HepG2 (cell line): ENCODE data around the gene CHML. TPM values are rescaled to one million over a fixed set of nuclear protein-coding genes. Genes with fewer than 3 reads are reported as not detected.
A peak's percentile ranks its signal among the peaks of the same experiment; 100 is the strongest.

Source experiments
- EHMT2 ChIP-seq: fragments of 200-600 bp; sonication (generic); IDR thresholded peaks from 2 replicates; pipeline ENCODE4 v1.7.0; 2017; ENCODE audit warnings: antibody characterized with exemption, low read depth, low read length, borderline replicate concordance
- FOXM1 ChIP-seq: sonication (generic); formaldehyde crosslinking; IDR thresholded peaks from 2 replicates; pipeline ENCODE4 v1.5.0; 2020; ENCODE audit warnings: missing genetic modification reagents
- HNF1B ChIP-seq: sonication (generic); formaldehyde crosslinking; IDR thresholded peaks from 2 replicates; pipeline ENCODE4 v1.5.1; 2020; ENCODE audit warnings: mild to moderate bottlenecking, moderate library complexity, missing genetic modification reagents
- HNRNPLL ChIP-seq: fragments of 200-400 bp; formaldehyde crosslinking; IDR thresholded peaks from 2 replicates; pipeline ENCODE4 v1.6.1; 2017; ENCODE audit warnings: mild to moderate bottlenecking, low read depth, low read length; ENCODE audit not compliant: poor library complexity, severe bottlenecking
- MYPOP ChIP-seq: sonication (generic); formaldehyde crosslinking; IDR thresholded peaks from 2 replicates; pipeline ENCODE4 v1.8.1; 2023; ENCODE audit warnings: mild to moderate bottlenecking, moderate library complexity, missing genetic modification reagents
- ZBTB4 ChIP-seq: sonication (generic); formaldehyde crosslinking; IDR thresholded peaks from 2 replicates; pipeline ENCODE4 v1.4.0; 2020; ENCODE audit warnings: missing genetic modification reagents, mild to moderate bottlenecking, borderline replicate concordance
- ZFP1 ChIP-seq: IDR thresholded peaks from 2 replicates; pipeline ENCODE4 v1.6.1; 2016
- ZNF260 ChIP-seq: sonication (generic); formaldehyde crosslinking; IDR thresholded peaks from 2 replicates; pipeline ENCODE4 v1.4.0; 2020; ENCODE audit warnings: missing genetic modification reagents, low read depth, mild to moderate bottlenecking, borderline replicate concordance
- polyA plus RNA-seq, 8 experiments: library from polyadenylated mRNA; depleted of rRNA in 3 of 8; stranded (reverse) in 7 of 8; unstranded in 1 of 8; fragments of >200 nt; fragmentation: Illumina TruSeq in 4 of 8; extraction: Trizol in 4 of 8; gene quantifications; 2 replicates each; pipeline versions ENCODE4 v1.2.1 to v1.2.3, GENCODE V29; 2011 to 2016; ENCODE audit warnings: low read depth in 4 of 8, missing spikeins in 1 of 8, mixed read lengths in 1 of 8; ENCODE audit not compliant: insufficient read depth in 1 of 8
- total RNA-seq, 5 experiments: library from RNA; depleted of rRNA; stranded (reverse); fragments of >200 nt; fragmentation: Illumina TruSeq; extraction: Trizol; gene quantifications; 2 replicates each; pipeline ENCODE4 v1.2.3, GENCODE V29; 2016; ENCODE audit warnings: low read depth in 1 of 5
- TF ChIP-seq, protein P1 (sequence below): sonication (generic); formaldehyde crosslinking; IDR thresholded peaks from one replicate; pipeline ENCODE4 v1.5.1; 2020; ENCODE audit warnings: mild to moderate bottlenecking, missing genetic modification reagents; ENCODE audit errors: not compliant biosample characterization
- TF ChIP-seq, protein P2 (sequence below): sonication (generic); formaldehyde crosslinking; IDR thresholded peaks from 2 replicates; pipeline ENCODE4 v1.4.0; 2020; ENCODE audit warnings: missing genetic modification reagents, borderline replicate concordance
- TF ChIP-seq, protein P3 (sequence below): sonication (generic); formaldehyde crosslinking; IDR thresholded peaks from 2 replicates; pipeline ENCODE4 v1.8.1; 2023; ENCODE audit warnings: mild to moderate bottlenecking, missing genetic modification reagents, borderline replicate concordance

Gene CHML
- total and polyA plus RNA-seq, 2 of the 13 experiments (the other 11 are each of a cell fraction or from before 2014, with no cell fraction given): 5.2 to 16.7 TPM

- no peak for TF ChIP-seq ZBTB4 (CRISPR knock-in tag)
- TF ChIP-seq FOXM1 (CRISPR knock-in tag): no peak
- peak; percentile 47; the same call in 1 of the 2 replicates for TF ChIP-seq HNF1B (CRISPR knock-in tag)
- TF ChIP-seq, protein P1, sequence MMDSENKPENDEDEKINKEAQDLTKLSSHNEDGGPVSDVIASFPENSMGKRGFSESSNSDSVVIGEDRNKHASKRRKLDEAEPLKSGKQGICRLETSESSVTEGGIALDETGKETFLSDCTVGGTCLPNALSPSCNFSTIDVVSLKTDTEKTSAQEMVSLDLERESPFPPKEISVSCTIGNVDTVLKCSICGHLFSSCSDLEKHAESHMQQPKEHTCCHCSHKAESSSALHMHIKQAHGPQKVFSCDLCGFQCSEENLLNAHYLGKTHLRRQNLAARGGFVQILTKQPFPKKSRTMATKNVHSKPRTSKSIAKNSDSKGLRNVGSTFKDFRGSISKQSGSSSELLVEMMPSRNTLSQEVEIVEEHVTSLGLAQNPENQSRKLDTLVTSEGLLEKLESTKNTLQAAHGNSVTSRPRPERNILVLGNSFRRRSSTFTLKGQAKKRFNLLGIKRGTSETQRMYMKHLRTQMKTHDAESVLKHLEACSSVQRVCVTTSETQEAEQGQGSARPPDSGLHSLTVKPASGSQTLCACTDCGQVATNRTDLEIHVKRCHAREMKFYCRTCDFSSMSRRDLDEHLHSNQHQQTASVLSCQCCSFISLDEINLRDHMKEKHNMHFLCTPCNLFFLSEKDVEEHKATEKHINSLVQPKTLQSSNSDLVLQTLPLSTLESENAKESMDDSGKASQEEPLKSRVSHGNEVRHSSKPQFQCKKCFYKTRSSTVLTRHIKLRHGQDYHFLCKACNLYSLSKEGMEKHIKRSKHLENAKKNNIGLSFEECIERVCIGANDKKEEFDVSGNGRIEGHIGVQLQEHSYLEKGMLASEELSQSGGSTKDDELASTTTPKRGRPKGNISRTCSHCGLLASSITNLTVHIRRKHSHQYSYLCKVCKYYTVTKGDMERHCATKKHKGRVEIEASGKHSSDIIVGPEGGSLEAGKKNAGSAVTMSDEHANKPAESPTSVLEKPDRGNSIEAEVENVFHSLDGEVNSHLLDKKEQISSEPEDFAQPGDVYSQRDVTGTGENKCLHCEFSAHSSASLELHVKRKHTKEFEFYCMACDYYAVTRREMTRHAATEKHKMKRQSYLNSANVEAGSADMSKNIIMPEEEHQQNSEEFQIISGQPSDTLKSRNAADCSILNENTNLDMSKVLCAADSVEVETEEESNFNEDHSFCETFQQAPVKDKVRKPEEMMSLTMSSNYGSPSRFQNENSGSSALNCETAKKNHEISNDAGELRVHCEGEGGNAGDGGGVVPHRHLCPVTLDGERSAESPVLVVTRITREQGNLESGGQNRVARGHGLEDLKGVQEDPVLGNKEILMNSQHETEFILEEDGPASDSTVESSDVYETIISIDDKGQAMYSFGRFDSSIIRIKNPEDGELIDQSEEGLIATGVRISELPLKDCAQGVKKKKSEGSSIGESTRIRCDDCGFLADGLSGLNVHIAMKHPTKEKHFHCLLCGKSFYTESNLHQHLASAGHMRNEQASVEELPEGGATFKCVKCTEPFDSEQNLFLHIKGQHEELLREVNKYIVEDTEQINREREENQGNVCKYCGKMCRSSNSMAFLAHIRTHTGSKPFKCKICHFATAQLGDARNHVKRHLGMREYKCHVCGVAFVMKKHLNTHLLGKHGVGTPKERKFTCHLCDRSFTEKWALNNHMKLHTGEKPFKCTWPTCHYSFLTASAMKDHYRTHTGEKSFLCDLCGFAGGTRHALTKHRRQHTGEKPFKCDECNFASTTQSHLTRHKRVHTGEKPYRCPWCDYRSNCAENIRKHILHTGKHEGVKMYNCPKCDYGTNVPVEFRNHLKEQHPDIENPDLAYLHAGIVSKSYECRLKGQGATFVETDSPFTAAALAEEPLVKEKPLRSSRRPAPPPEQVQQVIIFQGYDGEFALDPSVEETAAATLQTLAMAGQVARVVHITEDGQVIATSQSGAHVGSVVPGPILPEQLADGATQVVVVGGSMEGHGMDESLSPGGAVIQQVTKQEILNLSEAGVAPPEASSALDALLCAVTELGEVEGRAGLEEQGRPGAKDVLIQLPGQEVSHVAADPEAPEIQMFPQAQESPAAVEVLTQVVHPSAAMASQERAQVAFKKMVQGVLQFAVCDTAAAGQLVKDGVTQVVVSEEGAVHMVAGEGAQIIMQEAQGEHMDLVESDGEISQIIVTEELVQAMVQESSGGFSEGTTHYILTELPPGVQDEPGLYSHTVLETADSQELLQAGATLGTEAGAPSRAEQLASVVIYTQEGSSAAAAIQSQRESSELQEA (CRISPR knock-in tag): no peak
- TF ChIP-seq HNRNPLL: peak; percentile 41
- TF ChIP-seq ZNF260 (CRISPR knock-in tag): no peak
- TF ChIP-seq, protein P2, sequence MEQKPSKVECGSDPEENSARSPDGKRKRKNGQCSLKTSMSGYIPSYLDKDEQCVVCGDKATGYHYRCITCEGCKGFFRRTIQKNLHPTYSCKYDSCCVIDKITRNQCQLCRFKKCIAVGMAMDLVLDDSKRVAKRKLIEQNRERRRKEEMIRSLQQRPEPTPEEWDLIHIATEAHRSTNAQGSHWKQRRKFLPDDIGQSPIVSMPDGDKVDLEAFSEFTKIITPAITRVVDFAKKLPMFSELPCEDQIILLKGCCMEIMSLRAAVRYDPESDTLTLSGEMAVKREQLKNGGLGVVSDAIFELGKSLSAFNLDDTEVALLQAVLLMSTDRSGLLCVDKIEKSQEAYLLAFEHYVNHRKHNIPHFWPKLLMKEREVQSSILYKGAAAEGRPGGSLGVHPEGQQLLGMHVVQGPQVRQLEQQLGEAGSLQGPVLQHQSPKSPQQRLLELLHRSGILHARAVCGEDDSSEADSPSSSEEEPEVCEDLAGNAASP: no peak
- TF ChIP-seq MYPOP (CRISPR knock-in tag): peak; percentile 37; the same call in 1 of the 2 replicates
- no peak for TF ChIP-seq ZFP1 (CRISPR knock-in tag)
- TF ChIP-seq, protein P3, sequence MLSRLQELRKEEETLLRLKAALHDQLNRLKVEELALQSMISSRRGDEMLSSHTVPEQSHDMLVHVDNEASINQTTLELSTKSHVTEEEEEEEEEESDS (CRISPR knock-in tag): 0 out of 2 replicates have a peak, but pooled peaks have one; percentile 51
- TF ChIP-seq EHMT2: no peak
Measured at GRCh38 chr1:241640149-241640866, at the start of gene CHML, which contains the start of gene OPN3 (continued).
